Progenitor cell of endocrine pancreas (in vitro differentiated cells): ENCODE measurements around the gene GRID2. TPM values are rescaled to one million over a fixed set of nuclear protein-coding genes. Genes with fewer than 3 reads are reported as not detected.

Experiments
- DNase-seq: peaks from one replicate; pipeline ENCODE4 v3.0.0; 2021; ENCODE audit warnings: low spot score; ENCODE audit not compliant: unreplicated experiment
- H3K27ac Mint-ChIP-seq: 2 replicates; pipeline ENCODE4 v1.8.0; 2021; ENCODE audit warnings: mild to moderate bottlenecking, moderate library complexity, mixed read lengths
- H3K27me3 Mint-ChIP-seq: 2 replicates; pipeline ENCODE4 v1.8.0; 2021; ENCODE audit warnings: mixed read lengths
- H3K36me3 Mint-ChIP-seq: 2 replicates; pipeline ENCODE4 v1.8.0; 2022; ENCODE audit warnings: mixed read lengths; ENCODE audit not compliant: insufficient read depth
- H3K4me1 Mint-ChIP-seq: 2 replicates; pipeline ENCODE4 v1.8.0; 2021; ENCODE audit warnings: low read depth, mixed read lengths
- H3K4me3 Mint-ChIP-seq: 2 replicates; pipeline ENCODE4 v1.8.0; 2021; ENCODE audit warnings: low read depth, mild to moderate bottlenecking, moderate library complexity, mixed read lengths
- H3K9me3 Mint-ChIP-seq: 2 replicates; pipeline ENCODE4 v1.8.0; 2021; ENCODE audit warnings: low read depth, mixed read lengths
- CTCF ChIP-seq: fragments of 200-600 bp; sonication (generic); IDR thresholded peaks from one replicate; pipeline ENCODE4 v1.5.0; 2021; ENCODE audit warnings: antibody characterized with exemption, mild to moderate bottlenecking; ENCODE audit not compliant: unreplicated experiment
- total RNA-seq: library from RNA; stranded (reverse); gene quantifications from 2 replicates; pipeline ENCODE4 v1.2.1, GENCODE V29; 2021

GRID2 gene
- total RNA-seq, 1 donor from 2014 or later, result 0.69 TPM

GRCh38 chr4:92791871-92792440, 488.2 kb downstream of the GRID2 start:
- no peak for DNase-seq
- Mint-ChIP-seq H3K27ac (no peak overlapping the region), H3K9me3 (no peaks in the 10 kb centered on the region), H3K36me3 (no peaks in the 10 kb centered on the region), H3K4me3 (no peak overlapping the region), H3K27me3 (no peaks in the 10 kb centered on the region), H3K4me1 (peaks cover 3% of the 10 kb centered on the region)
- no peak for TF ChIP-seq CTCF

GRCh38 chr4:92809381-92809780, 505.6 kb downstream of the GRID2 start:
- no peak for DNase-seq
- H3K9me3 Mint-ChIP-seq, result no peaks in the 10 kb centered on the region
- no peak overlapping the region for H3K4me3 Mint-ChIP-seq
- H3K36me3 Mint-ChIP-seq, result no peaks in the 10 kb centered on the region
- H3K27me3 Mint-ChIP-seq, result no peaks in the 10 kb centered on the region
- H3K27ac Mint-ChIP-seq, result no peak overlapping the region
- no peaks in the 10 kb centered on the region for H3K4me1 Mint-ChIP-seq
- no peak for TF ChIP-seq CTCF

GRCh38 chr4:92812652-92813051, 508.9 kb downstream of the GRID2 start:
- Mint-ChIP-seq H3K4me3 (no peak overlapping the region), H3K4me1 (no peaks in the 10 kb centered on the region), H3K9me3 (no peaks in the 10 kb centered on the region), H3K27me3 (no peaks in the 10 kb centered on the region), H3K36me3 (no peaks in the 10 kb centered on the region), H3K27ac (no peak overlapping the region)
- no peak for TF ChIP-seq CTCF
- no peak for DNase-seq

GRCh38 chr4:92814677-92815076, 510.9 kb downstream of the GRID2 start:
- no peak for TF ChIP-seq CTCF
- no peak overlapping the region for H3K27ac Mint-ChIP-seq
- H3K4me1 Mint-ChIP-seq, result no peaks in the 10 kb centered on the region
- H3K4me3 Mint-ChIP-seq, result no peak overlapping the region
- no peaks in the 10 kb centered on the region for H3K27me3 Mint-ChIP-seq
- H3K36me3 Mint-ChIP-seq, result no peaks in the 10 kb centered on the region
- no peaks in the 10 kb centered on the region for H3K9me3 Mint-ChIP-seq
- no peak for DNase-seq

GRCh38 chr4:92825256-92825655, 521.5 kb downstream of the GRID2 start:
- Mint-ChIP-seq H3K36me3 (no peaks in the 10 kb centered on the region), H3K4me3 (no peak overlapping the region), H3K27ac (no peak overlapping the region), H3K4me1 (no peaks in the 10 kb centered on the region), H3K9me3 (no peaks in the 10 kb centered on the region), H3K27me3 (no peaks in the 10 kb centered on the region)
- no peak for DNase-seq
- TF ChIP-seq CTCF, result no peak
